ENCODE results near the gene PDS5A.

DNA sequence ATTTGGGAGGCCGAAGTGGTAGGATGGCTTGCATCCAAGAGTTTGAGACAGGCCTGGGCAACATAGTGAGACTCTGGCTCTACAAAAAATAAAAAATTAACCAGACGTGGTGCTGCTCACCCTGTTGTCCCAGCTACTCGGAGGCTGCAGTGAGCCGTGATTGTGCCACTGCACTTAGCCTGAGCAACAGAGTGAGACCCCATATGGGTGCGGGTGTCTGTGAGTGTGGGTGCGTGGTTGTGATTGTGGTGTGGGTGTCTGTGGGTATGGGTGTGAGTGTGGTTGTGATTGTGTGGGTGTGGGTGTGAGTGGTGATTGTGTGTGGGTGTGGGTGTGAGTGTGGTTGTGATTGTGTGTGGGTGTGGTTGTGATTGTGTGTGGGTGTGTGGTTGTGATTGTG lies 165.2 kb downstream of the PDS5A start:
- TF ChIP-seq EZH2 (IDR thresholded peaks at IDR 0.05) (no peak), CTCF (IDR thresholded peaks at IDR 0.05) (no peak)

All from neural progenitor cell (in vitro differentiated cells).